ENCODE measurements around the gene H3-3A. TPM values are rescaled to one million over a fixed set of nuclear protein-coding genes. Genes with fewer than 3 reads are reported as not detected.

H3-3A gene
- total and polyA plus RNA-seq, 10 donors: 362 to 1,089 (median 575) TPM

DNA sequence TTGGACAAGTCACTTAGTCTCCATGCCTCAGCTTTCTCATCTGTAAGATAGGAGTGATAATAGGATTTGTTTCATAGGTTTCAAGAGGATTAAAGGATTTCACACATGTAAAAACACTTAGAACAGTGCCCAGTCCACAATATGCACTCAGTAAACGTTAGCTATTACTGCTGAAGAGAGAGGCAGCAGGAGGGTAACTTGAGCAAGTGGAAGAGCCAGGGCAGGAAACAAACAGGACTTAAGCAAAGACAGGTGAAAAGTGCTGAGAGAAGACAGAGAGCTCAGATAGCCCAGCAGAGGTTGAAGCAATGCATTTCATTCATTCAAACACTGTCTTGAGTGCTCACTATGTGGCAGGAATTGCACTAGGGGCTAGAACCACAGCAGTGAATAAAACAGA, 21.1 kb upstream of the H3-3A start:
- TF ChIP-seq, protein P1, sequence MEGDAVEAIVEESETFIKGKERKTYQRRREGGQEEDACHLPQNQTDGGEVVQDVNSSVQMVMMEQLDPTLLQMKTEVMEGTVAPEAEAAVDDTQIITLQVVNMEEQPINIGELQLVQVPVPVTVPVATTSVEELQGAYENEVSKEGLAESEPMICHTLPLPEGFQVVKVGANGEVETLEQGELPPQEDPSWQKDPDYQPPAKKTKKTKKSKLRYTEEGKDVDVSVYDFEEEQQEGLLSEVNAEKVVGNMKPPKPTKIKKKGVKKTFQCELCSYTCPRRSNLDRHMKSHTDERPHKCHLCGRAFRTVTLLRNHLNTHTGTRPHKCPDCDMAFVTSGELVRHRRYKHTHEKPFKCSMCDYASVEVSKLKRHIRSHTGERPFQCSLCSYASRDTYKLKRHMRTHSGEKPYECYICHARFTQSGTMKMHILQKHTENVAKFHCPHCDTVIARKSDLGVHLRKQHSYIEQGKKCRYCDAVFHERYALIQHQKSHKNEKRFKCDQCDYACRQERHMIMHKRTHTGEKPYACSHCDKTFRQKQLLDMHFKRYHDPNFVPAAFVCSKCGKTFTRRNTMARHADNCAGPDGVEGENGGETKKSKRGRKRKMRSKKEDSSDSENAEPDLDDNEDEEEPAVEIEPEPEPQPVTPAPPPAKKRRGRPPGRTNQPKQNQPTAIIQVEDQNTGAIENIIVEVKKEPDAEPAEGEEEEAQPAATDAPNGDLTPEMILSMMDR (IDR thresholded peaks at IDR 0.05 in 8 of 11, conservative IDR thresholded peaks at IDR 0.05 in 3 of 11): no peak
- TF ChIP-seq POLR2A (IDR thresholded peaks at IDR 0.05) (no peak), POLR2AphosphoS5 (IDR thresholded peaks at IDR 0.05) (no peak)
- DNase-seq: no peak
- intact Hi-C loops (cut with DNase I; ENCODE audit: low total_unique reads): no loop called here
- H3K27ac ChIP-seq: peak overlapping the region in 4 of 8 donors; percentile 81 to 92 (median 88)
- H3K27me3 ChIP-seq (replicated peaks in 1 of 7): no peaks in the 10 kb centered on the region
- H3K36me3 ChIP-seq: no peaks in the 10 kb centered on the region
- H3K4me1 ChIP-seq: peaks cover 0 to 35% (median 13%) of the 10 kb centered on the region in 6 donors
- H3K4me3 ChIP-seq: peak overlapping the region in 1 of 8 donors; percentile 38
- no peaks in the 10 kb centered on the region for H3K9me3 ChIP-seq
- 52 to 79% (median 60%) methylated on average over 1 of the region's 1 CpG for WGBS, 5 donors

DNA sequence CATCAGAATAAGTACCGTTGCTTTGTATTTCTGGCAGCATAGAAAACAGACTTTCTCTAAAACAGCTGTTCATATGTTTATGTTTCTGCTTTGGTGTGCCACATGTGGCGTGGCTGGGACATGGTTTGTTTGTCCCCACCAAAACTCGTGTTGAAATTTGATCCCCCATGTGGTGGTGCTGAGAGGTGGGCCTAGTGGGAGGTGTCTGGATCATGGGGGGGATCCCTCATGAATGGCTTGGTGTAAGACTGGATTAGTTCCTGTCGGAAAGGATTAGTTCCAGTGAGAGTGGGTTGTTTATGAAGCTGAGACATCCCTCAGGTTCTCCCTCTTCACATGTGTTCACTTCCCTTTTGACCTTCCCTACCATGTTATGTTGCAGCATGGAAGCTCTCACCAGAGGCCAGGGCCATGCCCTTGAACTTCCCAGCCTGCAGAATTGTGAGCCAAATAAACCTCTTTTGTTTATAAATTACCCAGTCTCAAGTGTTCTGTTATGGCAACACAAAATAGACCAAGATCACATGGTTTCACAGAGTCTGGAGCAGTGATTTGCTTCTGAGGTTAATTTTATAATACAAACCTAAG, 17.9 kb upstream of the H3-3A start:
- 82 to 84% (median 83%) methylated on average over 4 of the region's 4 CpGs for WGBS, 5 donors
- DNase-seq: no peak
- Histone ChIP-seq H3K4me1 (peaks cover 0 to 40% (median 15%) of the 10 kb centered on the region in 6 donors), H3K27me3 (replicated peaks in 1 of 7) (no peaks in the 10 kb centered on the region), H3K4me3 (peak overlapping the region in 1 of 8 donors; percentile 52), H3K36me3 (peaks cover 0 to 3% (median 0%) of the 10 kb centered on the region in 6 donors), H3K27ac (peak overlapping the region in 7 of 8 donors; percentile 46 to 92 (median 81)), H3K9me3 (no peaks in the 10 kb centered on the region)
- intact Hi-C loops (cut with DNase I; ENCODE audit: low total_unique reads): no loop called here
- no peak for TF ChIP-seq POLR2A (IDR thresholded peaks at IDR 0.05)
- peak in 1 of 3 donors; percentile 42 for TF ChIP-seq POLR2AphosphoS5 (IDR thresholded peaks at IDR 0.05)
- TF ChIP-seq, protein P1 (IDR thresholded peaks at IDR 0.05 in 8 of 11, conservative IDR thresholded peaks at IDR 0.05 in 3 of 11): no peak

DNA sequence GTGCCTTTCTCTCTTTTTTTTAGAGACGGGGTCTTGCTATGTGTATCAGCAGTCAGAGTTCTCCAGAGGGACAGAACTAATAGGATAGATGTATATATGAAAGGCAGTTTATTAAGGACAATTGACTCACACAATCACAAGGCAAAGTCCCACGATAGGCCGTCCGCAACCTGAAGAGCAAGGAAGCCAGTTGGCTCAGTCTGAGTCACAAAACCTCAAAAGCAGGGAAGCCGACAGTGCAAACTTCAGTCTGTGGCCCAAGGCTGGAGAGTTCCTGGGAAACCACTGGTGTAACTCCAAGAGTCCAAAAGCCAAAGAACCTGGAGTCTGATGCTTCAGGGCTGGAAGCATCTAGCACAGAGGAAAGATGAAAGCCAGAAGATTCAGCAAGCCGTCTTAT, 16.3 kb upstream of the H3-3A start:
- TF ChIP-seq, protein P1 (IDR thresholded peaks at IDR 0.05 in 8 of 11, conservative IDR thresholded peaks at IDR 0.05 in 3 of 11): no peak
- Histone ChIP-seq H3K36me3 (peaks cover 0 to 7% (median 0%) of the 10 kb centered on the region in 6 donors), H3K27me3 (replicated peaks in 1 of 7) (no peaks in the 10 kb centered on the region), H3K4me1 (peaks cover 0 to 48% (median 15%) of the 10 kb centered on the region in 6 donors), H3K27ac (no peak overlapping the region), H3K9me3 (no peaks in the 10 kb centered on the region), H3K4me3 (no peak overlapping the region)
- WGBS, 5 donors: 86 to 92% (median 91%) methylated on average over 6 of the region's 6 CpGs
- intact Hi-C loops (cut with DNase I; ENCODE audit: low total_unique reads): no loop called here
- no peak for DNase-seq

DNA sequence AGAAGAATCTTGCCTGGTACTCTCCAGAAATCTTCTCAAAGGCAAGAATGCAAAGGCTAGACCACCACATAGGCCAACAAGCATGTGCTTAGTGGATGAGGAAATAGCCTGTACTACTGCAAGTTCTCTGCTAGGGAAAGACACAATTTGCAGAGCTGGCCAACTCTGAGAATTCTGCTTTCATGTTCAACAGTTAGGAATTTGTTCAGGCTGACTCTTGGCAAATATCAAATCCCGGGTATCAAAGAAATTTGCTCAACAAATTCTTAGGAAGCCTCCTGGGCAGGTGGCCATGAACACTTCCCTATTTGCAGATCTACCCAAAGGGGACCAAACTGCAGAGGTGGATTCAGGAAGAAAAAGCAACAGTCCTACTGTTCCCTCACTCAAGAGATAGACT, 15.0 kb upstream of the H3-3A start:
- Histone ChIP-seq H3K27ac (no peak overlapping the region), H3K4me3 (no peak overlapping the region), H3K36me3 (peaks cover 0 to 7% (median 0%) of the 10 kb centered on the region in 6 donors), H3K27me3 (replicated peaks in 1 of 7) (no peaks in the 10 kb centered on the region), H3K9me3 (no peaks in the 10 kb centered on the region), H3K4me1 (peaks cover 0 to 48% (median 9%) of the 10 kb centered on the region in 6 donors)
- intact Hi-C loops (cut with DNase I; ENCODE audit: low total_unique reads): no loop called here
- DNase-seq: no peak
- WGBS, 5 donors: 26 to 67% (median 29%) methylated on average over 1 of the region's 1 CpG
- TF ChIP-seq POLR2A (IDR thresholded peaks at IDR 0.05): no peak
- no peak for TF ChIP-seq POLR2AphosphoS5 (IDR thresholded peaks at IDR 0.05)
- TF ChIP-seq, protein P1 (IDR thresholded peaks at IDR 0.05 in 8 of 11, conservative IDR thresholded peaks at IDR 0.05 in 3 of 11): no peak

Data from spleen (tissue), 11 donors.